Measurements from ENCODE around the gene ALKBH5. TPM values are rescaled to one million over a fixed set of nuclear protein-coding genes. Genes with fewer than 3 reads are reported as not detected.

ALKBH5 gene
- total and polyA plus RNA-seq, 2 donors (not counting 1 experiment from before 2014, with no cell fraction given): 70.3 to 103 TPM

DNA sequence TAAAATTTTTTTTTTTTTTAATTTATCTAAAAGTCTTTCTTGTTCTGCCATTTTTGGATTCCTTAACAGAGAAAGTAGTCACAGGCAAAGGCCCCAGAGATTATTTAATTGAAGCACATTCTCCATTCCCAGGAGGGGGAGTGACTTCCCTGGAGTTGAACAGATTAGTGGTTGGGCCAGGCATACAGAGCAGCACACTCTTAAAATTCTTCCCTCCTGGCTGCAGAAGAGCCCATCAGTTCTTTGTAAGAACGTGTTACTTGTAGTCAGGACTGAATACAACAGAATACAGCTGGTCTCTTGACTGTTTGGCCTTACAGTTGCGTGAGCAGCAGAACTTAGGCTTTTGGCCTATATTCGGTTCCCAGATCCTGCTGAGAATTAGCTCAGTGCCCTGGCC is 1.8 kb downstream of the ALKBH5 start:
- Histone ChIP-seq H3K36me3 (ENCODE audit: control insufficient read depth, insufficient read depth, low read length) (peaks cover 4% of the 10 kb centered on the region), H2AFZ (ENCODE audit: low read length) (no peak overlapping the region), H3K79me2 (ENCODE audit: control insufficient read depth, insufficient read depth, low read length) (peaks cover 64% of the 10 kb centered on the region), H4K20me1 (ENCODE audit: control insufficient read depth, extremely low read depth, insufficient read depth, low read length) (peaks cover 2% of the 10 kb centered on the region), H3K4me1 (ENCODE audit: control insufficient read depth, extremely low read depth, insufficient read depth, low read length) (peaks cover 22% of the 10 kb centered on the region), H3K27me3 (ENCODE audit: control insufficient read depth, insufficient read depth, low read length) (no peaks in the 10 kb centered on the region), H3K4me3 (replicated peaks in 1 of 4; ENCODE audit: control extremely low read depth in 1 of 4, insufficient read depth in 1 of 4, low read depth in 3 of 4, low read length in 4 of 4) (peak overlapping the region; percentile 59 to 87 (median 79)), H3K4me2 (ENCODE audit: extremely low read depth, insufficient read depth, low read length) (peak overlapping the region; percentile 100), H3K9ac (ENCODE audit: insufficient read depth, low read length) (peak overlapping the region; percentile 20), H3K9me3 (ENCODE audit: control insufficient read depth, insufficient read depth, low read depth, low read length) (no peaks in the 10 kb centered on the region), H3K27ac (ENCODE audit: insufficient read depth, low read length) (peak overlapping the region; percentile 97)
- no peak for TF ChIP-seq EZH2 (IDR thresholded peaks at IDR 0.05; ENCODE audit: low read length, missing control alignments)
- TF ChIP-seq, protein P1, sequence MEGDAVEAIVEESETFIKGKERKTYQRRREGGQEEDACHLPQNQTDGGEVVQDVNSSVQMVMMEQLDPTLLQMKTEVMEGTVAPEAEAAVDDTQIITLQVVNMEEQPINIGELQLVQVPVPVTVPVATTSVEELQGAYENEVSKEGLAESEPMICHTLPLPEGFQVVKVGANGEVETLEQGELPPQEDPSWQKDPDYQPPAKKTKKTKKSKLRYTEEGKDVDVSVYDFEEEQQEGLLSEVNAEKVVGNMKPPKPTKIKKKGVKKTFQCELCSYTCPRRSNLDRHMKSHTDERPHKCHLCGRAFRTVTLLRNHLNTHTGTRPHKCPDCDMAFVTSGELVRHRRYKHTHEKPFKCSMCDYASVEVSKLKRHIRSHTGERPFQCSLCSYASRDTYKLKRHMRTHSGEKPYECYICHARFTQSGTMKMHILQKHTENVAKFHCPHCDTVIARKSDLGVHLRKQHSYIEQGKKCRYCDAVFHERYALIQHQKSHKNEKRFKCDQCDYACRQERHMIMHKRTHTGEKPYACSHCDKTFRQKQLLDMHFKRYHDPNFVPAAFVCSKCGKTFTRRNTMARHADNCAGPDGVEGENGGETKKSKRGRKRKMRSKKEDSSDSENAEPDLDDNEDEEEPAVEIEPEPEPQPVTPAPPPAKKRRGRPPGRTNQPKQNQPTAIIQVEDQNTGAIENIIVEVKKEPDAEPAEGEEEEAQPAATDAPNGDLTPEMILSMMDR (conservative IDR thresholded peaks at IDR 0.05 in 1 of 2, IDR thresholded peaks at IDR 0.05 in 1 of 2; ENCODE audit: low read depth in 1 of 2, low read length in 2 of 2): no peak
- peak; percentile 58 to 68 for DNase-seq (ENCODE audit: low read depth in 2 of 2)

DNA sequence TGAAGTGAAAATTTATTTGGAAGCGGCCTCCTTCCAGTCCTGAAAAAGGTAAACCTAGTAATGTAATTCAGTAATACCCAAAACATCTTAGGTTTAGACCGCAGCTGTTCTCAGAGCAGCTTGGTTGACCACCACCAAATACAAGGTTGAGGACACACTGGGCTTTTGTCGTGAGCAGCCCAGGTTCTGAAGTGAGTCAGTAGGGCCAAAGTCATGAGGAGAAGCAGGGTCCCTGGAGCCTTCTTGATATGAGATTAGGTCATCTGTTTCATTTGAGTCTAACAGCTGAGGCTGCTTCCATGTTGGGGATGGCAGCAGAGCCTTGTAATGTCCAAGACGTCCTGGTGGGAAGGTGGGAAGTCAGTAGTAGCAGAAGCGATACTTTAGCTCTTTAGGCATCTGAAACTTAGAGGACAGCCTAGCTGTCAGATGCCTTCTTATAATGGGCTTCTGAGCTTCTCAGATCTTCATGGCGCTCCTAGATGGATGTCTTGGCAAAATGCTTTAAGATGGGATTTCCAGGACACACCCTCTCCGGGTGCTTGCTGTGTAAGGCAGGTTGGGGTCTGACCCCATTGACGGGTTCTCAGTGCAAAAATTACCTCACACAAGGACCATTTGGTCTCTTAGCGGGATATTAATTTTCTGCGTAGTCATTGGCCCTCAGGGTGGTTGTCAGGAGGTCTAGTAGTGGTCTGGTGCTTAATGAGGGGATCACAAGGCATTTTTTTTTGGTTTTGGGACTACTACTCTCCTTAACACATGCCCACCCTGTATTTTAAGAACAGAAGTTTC is 2.4 kb downstream of the ALKBH5 start:
- peak overlapping the region; percentile 100 for H3K4me2 ChIP-seq (ENCODE audit: extremely low read depth, insufficient read depth, low read length)
- no peak for TF ChIP-seq EZH2 (IDR thresholded peaks at IDR 0.05; ENCODE audit: low read length, missing control alignments)
- TF ChIP-seq, protein P1 (conservative IDR thresholded peaks at IDR 0.05 in 1 of 2, IDR thresholded peaks at IDR 0.05 in 1 of 2; ENCODE audit: low read depth in 1 of 2, low read length in 2 of 2): no peak
- H2AFZ ChIP-seq (ENCODE audit: low read length): no peak overlapping the region
- H3K27me3 ChIP-seq (ENCODE audit: control insufficient read depth, insufficient read depth, low read length): no peaks in the 10 kb centered on the region
- peaks cover 70% of the 10 kb centered on the region for H3K79me2 ChIP-seq (ENCODE audit: control insufficient read depth, insufficient read depth, low read length)
- H3K4me1 ChIP-seq (ENCODE audit: control insufficient read depth, extremely low read depth, insufficient read depth, low read length): peaks cover 22% of the 10 kb centered on the region
- peaks cover 4% of the 10 kb centered on the region for H3K36me3 ChIP-seq (ENCODE audit: control insufficient read depth, insufficient read depth, low read length)
- H3K9ac ChIP-seq (ENCODE audit: insufficient read depth, low read length): peak overlapping the region; percentile 20
- peak overlapping the region; percentile 97 for H3K27ac ChIP-seq (ENCODE audit: insufficient read depth, low read length)
- no peaks in the 10 kb centered on the region for H3K9me3 ChIP-seq (ENCODE audit: control insufficient read depth, insufficient read depth, low read depth, low read length)
- H4K20me1 ChIP-seq (ENCODE audit: control insufficient read depth, extremely low read depth, insufficient read depth, low read length): peaks cover 2% of the 10 kb centered on the region
- H3K4me3 ChIP-seq (replicated peaks in 1 of 4; ENCODE audit: control extremely low read depth in 1 of 4, insufficient read depth in 1 of 4, low read depth in 3 of 4, low read length in 4 of 4): peak overlapping the region; percentile 59 to 87 (median 79)
- DNase-seq (ENCODE audit: low read depth in 2 of 2): peak; percentile 9 to 23

DNA sequence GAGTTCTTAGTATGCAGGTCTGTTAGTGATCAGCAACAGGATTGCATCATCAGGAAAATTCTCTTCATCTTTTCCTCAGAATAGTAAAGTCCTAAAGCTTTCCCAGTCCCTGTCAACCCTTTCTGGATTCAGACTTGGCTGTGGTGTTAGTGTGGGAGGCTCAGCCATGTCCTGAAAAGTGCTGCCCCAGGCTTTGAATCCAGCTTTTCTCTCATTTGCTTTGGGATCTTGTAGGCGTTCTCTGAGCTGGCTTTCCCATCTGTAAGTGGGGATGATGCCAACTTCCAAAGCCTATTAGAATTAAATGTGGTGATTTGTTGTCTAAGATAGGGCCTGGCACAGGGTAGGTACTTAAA is 3.0 kb downstream of the ALKBH5 start:
- Histone ChIP-seq H3K9me3 (ENCODE audit: control insufficient read depth, insufficient read depth, low read depth, low read length) (no peaks in the 10 kb centered on the region), H4K20me1 (ENCODE audit: control insufficient read depth, extremely low read depth, insufficient read depth, low read length) (peaks cover 2% of the 10 kb centered on the region), H3K4me3 (replicated peaks in 1 of 4; ENCODE audit: control extremely low read depth in 1 of 4, insufficient read depth in 1 of 4, low read depth in 3 of 4, low read length in 4 of 4) (peak overlapping the region; percentile 59 to 87 (median 79)), H3K27me3 (ENCODE audit: control insufficient read depth, insufficient read depth, low read length) (no peaks in the 10 kb centered on the region), H2AFZ (ENCODE audit: low read length) (no peak overlapping the region), H3K36me3 (ENCODE audit: control insufficient read depth, insufficient read depth, low read length) (peaks cover 4% of the 10 kb centered on the region), H3K4me1 (ENCODE audit: control insufficient read depth, extremely low read depth, insufficient read depth, low read length) (peaks cover 22% of the 10 kb centered on the region), H3K4me2 (ENCODE audit: extremely low read depth, insufficient read depth, low read length) (peak overlapping the region; percentile 100), H3K79me2 (ENCODE audit: control insufficient read depth, insufficient read depth, low read length) (peaks cover 76% of the 10 kb centered on the region), H3K27ac (ENCODE audit: insufficient read depth, low read length) (peak overlapping the region; percentile 97), H3K9ac (ENCODE audit: insufficient read depth, low read length) (peak overlapping the region; percentile 28)
- peak; percentile 44 to 55 for DNase-seq (ENCODE audit: low read depth in 2 of 2)
- no peak for TF ChIP-seq EZH2 (IDR thresholded peaks at IDR 0.05; ENCODE audit: low read length, missing control alignments)
- TF ChIP-seq, protein P1 (conservative IDR thresholded peaks at IDR 0.05 in 1 of 2, IDR thresholded peaks at IDR 0.05 in 1 of 2; ENCODE audit: low read depth in 1 of 2, low read length in 2 of 2): no peak
